ENCODE results near the gene KLF9.

KLF9 gene

GRCh38 chr9:70421272-70422180, 7.1 kb upstream of the KLF9 start:
- peak; percentile 42 for DNase-seq (ENCODE audit: low spot score)

GRCh38 chr9:70420441-70421271, 6.2 kb upstream of the KLF9 start:
- peak; percentile 27 for DNase-seq (ENCODE audit: low spot score)

- DNase-seq (ENCODE audit: low spot score), result peak; percentile 84
Observed at GRCh38 chr9:70419556-70420440, 5.3 kb upstream of the KLF9 start.

- DNase-seq (ENCODE audit: low spot score), result peak; percentile 66
Observed at GRCh38 chr9:70418822-70419555, 4.5 kb upstream of the KLF9 start.

GRCh38 chr9:70415476-70415875, 1.0 kb upstream of the KLF9 start:
- no peak for DNase-seq (ENCODE audit: low spot score)

- no peak for DNase-seq (ENCODE audit: low spot score)
Observed at GRCh38 chr9:70415041-70415440, 584 bp upstream of the KLF9 start.

- DNase-seq (ENCODE audit: low spot score), result peak; percentile 50
Observed at GRCh38 chr9:70413464-70413798, 1.0 kb downstream of the KLF9 start.

- no peak for DNase-seq (ENCODE audit: low spot score)
Observed at GRCh38 chr9:70412832-70413463, 1.5 kb downstream of the KLF9 start.

- DNase-seq (ENCODE audit: low spot score), result peak; percentile 57
Observed at GRCh38 chr9:70411930-70412831, 2.3 kb downstream of the KLF9 start.

GRCh38 chr9:70411121-70411929, 3.1 kb downstream of the KLF9 start:
- peak; percentile 18 for DNase-seq (ENCODE audit: low spot score)

- no peak for DNase-seq (ENCODE audit: low spot score)
Observed at GRCh38 chr9:70410368-70410767, 4.1 kb downstream of the KLF9 start.

- DNase-seq (ENCODE audit: low spot score), result no peak
Observed at GRCh38 chr9:70409800-70410199, 4.7 kb downstream of the KLF9 start.

GRCh38 chr9:70409280-70409679, 5.2 kb downstream of the KLF9 start:
- DNase-seq (ENCODE audit: low spot score), result no peak

GRCh38 chr9:70408393-70409040, 5.9 kb downstream of the KLF9 start:
- no peak for DNase-seq (ENCODE audit: low spot score)

GRCh38 chr9:70407081-70407503, 7.4 kb downstream of the KLF9 start:
- DNase-seq (ENCODE audit: low spot score), result no peak

- DNase-seq (ENCODE audit: low spot score), result no peak
Observed at GRCh38 chr9:70406434-70406862, 8.0 kb downstream of the KLF9 start.

GRCh38 chr9:70405808-70406433, 8.5 kb downstream of the KLF9 start:
- no peak for DNase-seq (ENCODE audit: low spot score)

GRCh38 chr9:70404261-70404660, 10.2 kb downstream of the KLF9 start:
- no peak for DNase-seq (ENCODE audit: low spot score)
